ENCODE results near the gene FIBCD1.

DNA sequence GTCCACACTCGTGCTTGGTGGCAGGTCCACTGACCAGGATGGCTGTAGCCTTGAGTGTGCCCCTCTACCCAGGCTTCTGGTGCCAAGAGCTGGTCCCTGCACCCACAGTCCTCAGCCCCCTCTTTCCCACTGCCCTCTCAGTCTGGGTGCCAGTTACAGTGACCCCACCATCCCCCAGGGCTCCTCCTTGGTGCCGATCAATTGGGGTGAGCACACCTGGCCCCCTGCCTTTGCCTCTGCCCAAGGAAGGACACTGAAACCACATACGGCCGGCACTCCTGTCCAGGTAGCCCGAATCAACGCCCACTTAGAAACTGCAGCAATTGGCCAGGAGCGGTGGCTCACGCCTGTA lies 24.0 kb downstream of the FIBCD1 start:
- TF ChIP-seq POLR2AphosphoS5 (IDR thresholded peaks at IDR 0.05; ENCODE audit: low read depth, low read length) (no peak), POLR2A (IDR thresholded peaks at IDR 0.05; ENCODE audit: low read depth, low read length) (no peak), PAX5 (IDR thresholded peaks at IDR 0.05; ENCODE audit: insufficient read depth, low read length, severe bottlenecking) (no peak)
